ENCODE results near the gene PSME2. TPM values are rescaled to one million over a fixed set of nuclear protein-coding genes. Genes with fewer than 3 reads are reported as not detected.
"Not testable (repeated sequence)": the region's sequence is repeated elsewhere in the genome, so short reads cannot be mapped to it uniquely, and the experiment has no call there.

Gene PSME2
- total RNA-seq, 1 experiment from 2014 or later, result 172 TPM

DNA sequence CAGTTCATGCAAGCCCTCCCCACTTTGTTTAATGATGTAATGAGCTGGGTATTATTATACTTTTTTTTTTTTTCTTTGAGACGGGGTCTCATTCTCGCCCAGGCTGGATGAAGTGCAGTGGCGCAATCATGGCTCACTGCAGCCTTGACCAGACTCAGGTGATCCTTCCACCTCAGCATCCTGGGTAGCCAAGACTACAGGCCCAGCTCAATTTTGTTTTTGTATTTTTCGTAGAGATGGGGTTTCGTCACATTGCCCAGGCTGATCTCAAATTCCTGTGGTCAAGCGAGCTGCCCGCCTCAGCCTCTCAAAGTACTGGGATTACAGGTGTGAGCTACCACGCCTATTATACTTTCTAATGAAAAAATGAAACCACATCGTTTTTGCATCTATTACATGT is 36.4 kb downstream of the PSME2 start:
- CTCF ChIA-PET, result interaction anchor here (0.7 to 2.1 kb wide), 2 partner anchors 52 to 752 kb away, joined by 3 to 57 read pairs; no protein-coding TSS in a partner anchor
- POLR2A ChIA-PET (ENCODE audit: low non-redundant PET), result no interaction called here
- DNase-seq (ENCODE audit: low spot score), result no peak
- Histone ChIP-seq H3K27ac (ENCODE audit: low read depth, low read length, poor library complexity, severe bottlenecking) (no peak overlapping the region), H3K36me3 (ENCODE audit: insufficient read depth, low read length, poor library complexity, severe bottlenecking) (no peaks in the 10 kb centered on the region), H3K4me1 (ENCODE audit: insufficient read depth, low read length, poor library complexity, severe bottlenecking) (peaks cover 5% of the 10 kb centered on the region), H3K4me3 (ENCODE audit: low read depth, low read length, poor library complexity, severe bottlenecking) (no peak overlapping the region), H3K9me3 (ENCODE audit: low read depth, low read length, poor library complexity, severe bottlenecking) (no peaks in the 10 kb centered on the region), H3K27me3 (replicated peaks; ENCODE audit: insufficient read depth, low read depth, low read length, poor library complexity) (no peaks in the 10 kb centered on the region)
- no TSS peak for BruUV-seq (replicated peaks)
- intact Hi-C loops (cut with micrococcal nuclease; ENCODE audit: unreplicated experiment), result no loop called here
- TF ChIP-seq, protein P1, sequence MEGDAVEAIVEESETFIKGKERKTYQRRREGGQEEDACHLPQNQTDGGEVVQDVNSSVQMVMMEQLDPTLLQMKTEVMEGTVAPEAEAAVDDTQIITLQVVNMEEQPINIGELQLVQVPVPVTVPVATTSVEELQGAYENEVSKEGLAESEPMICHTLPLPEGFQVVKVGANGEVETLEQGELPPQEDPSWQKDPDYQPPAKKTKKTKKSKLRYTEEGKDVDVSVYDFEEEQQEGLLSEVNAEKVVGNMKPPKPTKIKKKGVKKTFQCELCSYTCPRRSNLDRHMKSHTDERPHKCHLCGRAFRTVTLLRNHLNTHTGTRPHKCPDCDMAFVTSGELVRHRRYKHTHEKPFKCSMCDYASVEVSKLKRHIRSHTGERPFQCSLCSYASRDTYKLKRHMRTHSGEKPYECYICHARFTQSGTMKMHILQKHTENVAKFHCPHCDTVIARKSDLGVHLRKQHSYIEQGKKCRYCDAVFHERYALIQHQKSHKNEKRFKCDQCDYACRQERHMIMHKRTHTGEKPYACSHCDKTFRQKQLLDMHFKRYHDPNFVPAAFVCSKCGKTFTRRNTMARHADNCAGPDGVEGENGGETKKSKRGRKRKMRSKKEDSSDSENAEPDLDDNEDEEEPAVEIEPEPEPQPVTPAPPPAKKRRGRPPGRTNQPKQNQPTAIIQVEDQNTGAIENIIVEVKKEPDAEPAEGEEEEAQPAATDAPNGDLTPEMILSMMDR (conservative IDR thresholded peaks at IDR 0.05; ENCODE audit: low read depth, low read length), result no peak
- no peak for TF ChIP-seq EZH2 (IDR thresholded peaks at IDR 0.05; ENCODE audit: borderline replicate concordance, low read depth, low read length, poor library complexity, severe bottlenecking)

DNA sequence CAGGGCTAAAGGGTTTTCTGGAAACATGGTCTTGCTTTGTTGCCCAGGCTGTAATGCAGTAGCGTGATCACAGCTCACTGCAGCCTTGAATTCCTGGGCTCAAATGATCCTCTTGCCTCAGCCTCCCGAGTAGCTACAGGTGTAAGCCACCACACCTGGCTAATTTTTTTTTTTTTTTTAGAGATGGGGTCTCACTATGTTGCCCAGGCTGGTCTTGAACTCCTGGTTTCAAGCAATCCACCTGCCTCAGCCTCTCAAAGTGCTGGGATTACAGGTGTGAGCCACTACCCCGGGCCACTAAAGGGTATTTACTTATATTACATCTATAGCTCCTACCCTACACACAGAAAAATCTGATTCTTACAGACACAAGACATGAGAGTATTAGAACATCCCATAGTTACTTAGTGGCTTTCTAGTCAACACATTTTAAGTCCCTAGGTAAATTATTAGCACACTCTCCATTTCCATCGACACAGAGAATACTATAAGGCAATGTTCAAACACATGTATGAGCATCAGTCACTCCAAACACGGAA is 38.0 kb downstream of the PSME2 start:
- DNase-seq (ENCODE audit: low spot score), result no peak
- no peaks in the 10 kb centered on the region for H3K27me3 ChIP-seq (replicated peaks; ENCODE audit: insufficient read depth, low read depth, low read length, poor library complexity)
- BruUV-seq (replicated peaks), result no TSS peak
- no peak overlapping the region for H3K4me3 ChIP-seq (ENCODE audit: low read depth, low read length, poor library complexity, severe bottlenecking)
- no peak overlapping the region for H3K27ac ChIP-seq (ENCODE audit: low read depth, low read length, poor library complexity, severe bottlenecking)
- H3K9me3 ChIP-seq (ENCODE audit: low read depth, low read length, poor library complexity, severe bottlenecking), result no peaks in the 10 kb centered on the region
- intact Hi-C loops (cut with micrococcal nuclease; ENCODE audit: unreplicated experiment), result loop anchor here (2.0 to 5.0 kb wide), 2 partner anchors 51 to 94 kb away; no protein-coding TSS in a partner anchor
- TF ChIP-seq EZH2 (IDR thresholded peaks at IDR 0.05; ENCODE audit: borderline replicate concordance, low read depth, low read length, poor library complexity, severe bottlenecking), result no peak
- TF ChIP-seq, protein P1 (conservative IDR thresholded peaks at IDR 0.05; ENCODE audit: low read depth, low read length), result no peak
- peaks cover 2% of the 10 kb centered on the region for H3K4me1 ChIP-seq (ENCODE audit: insufficient read depth, low read length, poor library complexity, severe bottlenecking)
- ChIA-PET POLR2A (ENCODE audit: low non-redundant PET) (interaction anchor here (0.8 kb wide), 1 partner anchor 14 kb away, joined by 3 read pairs; the partner anchor contains the start of gene PCK2), CTCF (interaction anchor here (0.6 to 2.1 kb wide), 8 partner anchors 14 to 476 kb away, joined by 3 to 57 read pairs (median 4); partner anchors contain the start of genes PCK2 and PSME2)
- no peaks in the 10 kb centered on the region for H3K36me3 ChIP-seq (ENCODE audit: insufficient read depth, low read length, poor library complexity, severe bottlenecking)

DNA sequence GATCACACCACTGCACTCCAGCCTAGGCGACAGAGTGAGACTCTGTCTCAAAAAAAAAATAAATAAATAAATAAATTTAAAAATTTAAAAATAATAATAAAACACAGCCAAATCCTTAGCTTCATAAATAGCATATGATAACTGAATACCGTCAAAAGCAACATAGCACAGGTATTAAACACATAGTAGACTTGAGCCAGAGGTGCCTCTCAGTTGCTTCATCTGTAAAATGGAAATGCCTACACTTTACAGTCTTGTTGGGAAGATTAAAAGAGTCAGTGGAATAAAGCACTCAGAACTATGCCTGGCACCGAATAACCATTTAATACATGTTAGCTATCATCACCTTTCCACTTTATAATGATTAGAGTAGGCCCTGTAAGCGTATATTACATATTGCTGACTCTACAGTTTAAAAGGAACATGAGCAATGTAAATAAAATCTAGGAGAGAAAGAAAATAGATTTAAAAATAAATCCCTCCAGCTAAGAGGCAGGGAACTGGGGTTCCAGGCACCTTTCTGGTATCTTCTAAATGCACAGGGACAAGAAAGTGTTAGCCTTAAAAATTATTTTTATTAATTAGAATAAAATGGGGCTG is 39.6 kb downstream of the PSME2 start:
- Histone ChIP-seq H3K27ac (ENCODE audit: low read depth, low read length, poor library complexity, severe bottlenecking) (no peak overlapping the region), H3K4me1 (ENCODE audit: insufficient read depth, low read length, poor library complexity, severe bottlenecking) (no peaks in the 10 kb centered on the region)

DNA sequence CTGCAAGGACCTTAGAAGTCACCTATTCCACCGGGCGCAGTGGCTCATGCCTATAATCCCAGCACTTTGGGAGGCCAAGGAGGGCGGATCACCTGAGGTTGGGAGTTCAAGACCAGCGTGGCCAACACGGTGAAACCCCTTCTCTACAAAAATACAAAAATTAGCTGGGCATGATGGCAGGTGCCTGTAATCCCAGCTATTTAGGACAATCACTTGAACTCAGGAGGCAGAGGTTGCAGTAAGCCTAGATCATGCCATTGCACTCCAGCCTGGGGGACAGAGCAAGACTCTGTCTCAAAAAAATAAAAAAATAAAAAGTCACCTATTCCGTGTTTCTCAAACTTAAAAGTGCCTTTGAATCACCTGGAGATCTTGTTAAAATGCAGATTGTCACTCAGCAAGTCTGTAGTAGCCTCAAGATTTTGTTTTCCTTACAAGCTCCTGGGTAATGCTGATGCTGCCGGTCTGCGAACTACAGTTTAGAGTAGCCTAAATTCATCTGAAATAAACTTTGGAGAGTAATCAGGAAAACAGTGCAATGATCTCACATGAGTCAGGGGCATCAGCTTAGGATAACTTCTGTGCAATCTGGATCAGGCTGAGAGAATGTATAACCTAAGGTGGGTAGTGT is 40.7 kb downstream of the PSME2 start:
- CTCF ChIA-PET, result not testable (repeated sequence)

More for the DNA sequence above, 39.6 kb downstream of the PSME2 start:
- no peaks in the 10 kb centered on the region for H3K9me3 ChIP-seq (ENCODE audit: low read depth, low read length, poor library complexity, severe bottlenecking)
- no peaks in the 10 kb centered on the region for H3K27me3 ChIP-seq (replicated peaks; ENCODE audit: insufficient read depth, low read depth, low read length, poor library complexity)
- H3K36me3 ChIP-seq (ENCODE audit: insufficient read depth, low read length, poor library complexity, severe bottlenecking), result peaks cover 6% of the 10 kb centered on the region
- CTCF ChIA-PET, result interaction anchor here (0.7 kb wide), 1 partner anchor 16 kb away, joined by 11 read pairs; no protein-coding TSS in a partner anchor
- H3K4me3 ChIP-seq (ENCODE audit: low read depth, low read length, poor library complexity, severe bottlenecking), result no peak overlapping the region
- POLR2A ChIA-PET (ENCODE audit: low non-redundant PET), result interaction anchor here (1.1 to 1.6 kb wide), 2 partner anchors 8 to 13 kb away, joined by 5 read pairs; partner anchors contain the start of genes DCAF11, NRL and PCK2
- no peak for DNase-seq (ENCODE audit: low spot score)
- no TSS peak for BruUV-seq (replicated peaks)
- intact Hi-C loops (cut with micrococcal nuclease; ENCODE audit: unreplicated experiment), result loop anchor here (5.0 kb wide), 1 partner anchor 49 kb away; no protein-coding TSS in a partner anchor
- no peak for TF ChIP-seq EZH2 (IDR thresholded peaks at IDR 0.05; ENCODE audit: borderline replicate concordance, low read depth, low read length, poor library complexity, severe bottlenecking)
- TF ChIP-seq, protein P1 (conservative IDR thresholded peaks at IDR 0.05; ENCODE audit: low read depth, low read length), result no peak

More for the DNA sequence above, 40.7 kb downstream of the PSME2 start:
- not testable (repeated sequence) for DNase-seq (ENCODE audit: low spot score); H3K36me3 ChIP-seq (ENCODE audit: insufficient read depth, low read length, poor library complexity, severe bottlenecking); H3K27ac ChIP-seq (ENCODE audit: low read depth, low read length, poor library complexity, severe bottlenecking); BruUV-seq (replicated peaks); H3K4me3 ChIP-seq (ENCODE audit: low read depth, low read length, poor library complexity, severe bottlenecking); H3K9me3 ChIP-seq (ENCODE audit: low read depth, low read length, poor library complexity, severe bottlenecking); H3K4me1 ChIP-seq (ENCODE audit: insufficient read depth, low read length, poor library complexity, severe bottlenecking); H3K27me3 ChIP-seq (replicated peaks; ENCODE audit: insufficient read depth, low read depth, low read length, poor library complexity)
- intact Hi-C loops (cut with micrococcal nuclease; ENCODE audit: unreplicated experiment), result loop anchor here (5.0 kb wide), 1 partner anchor 48 kb away; no protein-coding TSS in a partner anchor
- POLR2A ChIA-PET (ENCODE audit: low non-redundant PET), result interaction anchor here (0.7 to 1.6 kb wide), 3 partner anchors 9 to 12 kb away, joined by 3 to 5 read pairs (median 5); partner anchors contain the start of genes DCAF11, NRL and PCK2

All from A673 (cell line).